Stimulated activated CD4-positive, alpha-beta T cell treated with anti-CD3 and anti-CD28 coated beads, Interleukin-15, amount 100 ng/mL, for 48 hours (primary cell): Measurements from ENCODE around the gene SELENON.

ENCODE experiments used
- DNase-seq, 2 donors: peaks; one replicate each; pipeline ENCODE4 v3.0.0-alpha.2; 2020; ENCODE audit warnings: low read depth in 2 of 2

Gene SELENON

DNA sequence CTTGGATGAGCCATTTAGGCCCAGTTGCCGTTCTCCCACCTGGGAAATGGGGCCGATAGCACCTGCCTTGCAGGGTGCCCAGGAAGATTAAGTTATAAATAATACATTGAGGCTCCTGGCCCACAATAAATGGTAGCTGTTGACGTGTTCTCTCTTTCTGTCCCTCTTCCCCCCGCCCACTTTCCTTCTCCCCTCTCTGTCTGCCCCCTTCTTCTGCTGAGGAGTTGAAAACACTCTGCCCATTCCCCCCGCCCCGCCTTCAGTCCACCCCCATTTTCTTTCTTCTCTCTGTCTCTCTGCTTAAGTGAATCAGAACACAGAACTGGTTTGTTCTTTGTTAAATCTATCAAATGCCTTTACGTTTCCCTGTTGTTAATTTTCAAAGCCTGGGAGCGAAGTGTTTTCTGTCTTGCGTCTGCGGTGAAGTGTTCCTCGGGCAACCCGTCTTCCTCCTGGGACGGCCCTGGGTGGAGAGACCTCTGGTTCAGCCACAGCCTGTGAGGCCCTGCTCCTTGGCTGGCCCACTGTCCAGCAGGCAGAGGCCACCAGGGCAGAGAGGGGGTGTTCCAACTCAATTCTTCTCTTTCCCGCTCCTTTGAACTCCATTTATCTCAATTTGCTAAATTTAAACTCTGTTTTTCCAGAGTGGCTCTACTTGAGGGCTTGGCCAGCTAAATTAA, 29.3 kb upstream of the SELENON start:
- no peak for DNase-seq

DNA sequence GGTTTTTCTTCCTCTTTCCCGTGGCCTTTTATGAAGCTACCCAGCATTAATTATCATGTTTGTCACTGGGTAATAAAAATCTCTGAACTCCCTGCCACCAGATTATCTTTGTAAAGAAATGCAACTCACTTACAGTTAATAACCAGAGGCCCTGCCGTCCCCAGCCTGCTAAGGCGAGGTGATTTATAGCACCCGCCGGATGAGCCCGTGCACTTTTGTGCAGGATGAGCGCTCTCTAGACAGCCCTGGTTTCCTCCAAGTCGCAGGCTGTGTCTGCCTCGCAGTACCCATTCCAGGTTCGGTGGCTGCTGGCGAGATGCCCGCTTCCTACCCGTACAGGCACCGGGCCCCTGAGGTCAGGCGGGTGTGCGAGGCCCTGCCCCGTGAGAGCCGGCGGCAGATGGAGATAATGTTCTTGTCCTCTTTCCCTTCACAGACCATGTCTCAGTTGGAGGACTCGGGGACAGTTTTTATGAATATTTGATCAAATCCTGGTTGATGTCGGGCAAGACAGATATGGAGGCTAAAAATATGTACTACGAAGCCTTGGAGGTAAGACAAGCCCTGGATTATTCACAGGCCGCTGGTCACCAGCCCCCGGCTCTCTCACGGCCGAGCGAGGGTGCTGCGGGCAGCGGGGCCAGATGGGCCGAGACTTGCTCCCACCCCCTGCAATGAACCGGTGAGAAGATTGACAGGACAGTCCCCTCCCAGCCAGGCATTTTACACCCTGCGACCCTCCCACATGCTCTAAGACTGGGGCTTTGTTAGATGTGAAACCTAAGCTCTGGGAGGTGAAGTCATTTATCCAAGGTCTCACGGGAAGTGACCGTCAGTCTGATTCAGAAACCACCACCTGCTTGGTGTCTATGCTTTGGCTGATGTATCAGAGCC, 28.5 kb upstream of the SELENON start:
- DNase-seq = peak in 1 of 2 donors; percentile 14

GRCh38 chr1:25772164-25772563, 27.8 kb upstream of the SELENON start:
- no peak for DNase-seq

DNA sequence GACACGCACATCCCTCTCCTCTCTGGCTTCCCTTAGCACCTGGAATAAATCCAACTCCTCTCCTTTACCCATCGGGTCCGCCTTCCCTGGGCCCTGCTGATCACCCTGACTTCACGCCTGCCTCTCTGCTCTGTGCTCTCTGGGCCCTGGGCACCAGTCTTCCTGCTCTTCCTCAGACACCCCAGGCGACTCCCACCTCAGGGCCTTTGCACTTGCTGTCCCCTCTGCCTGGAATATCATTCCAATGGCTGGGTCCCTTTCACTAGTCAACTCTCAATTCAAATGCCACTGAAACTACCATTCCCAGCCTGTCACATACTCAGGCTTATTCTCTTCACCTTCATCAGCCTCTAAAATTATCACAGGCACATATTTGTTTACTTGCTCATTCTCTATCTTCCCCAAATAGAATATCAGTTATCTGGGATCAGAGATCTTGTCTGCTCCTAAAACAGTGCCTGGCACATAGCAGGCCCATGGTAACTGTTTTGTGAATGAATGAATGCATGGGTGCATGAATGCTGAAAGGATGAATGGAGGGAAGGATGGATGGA, 27.2 kb upstream of the SELENON start:
- no peak for DNase-seq

- DNase-seq = no peak
Measured at GRCh38 chr1:25773441-25774125, 26.4 kb upstream of the SELENON start.

GRCh38 chr1:25774206-25774803, 25.7 kb upstream of the SELENON start:
- no peak for DNase-seq

DNA sequence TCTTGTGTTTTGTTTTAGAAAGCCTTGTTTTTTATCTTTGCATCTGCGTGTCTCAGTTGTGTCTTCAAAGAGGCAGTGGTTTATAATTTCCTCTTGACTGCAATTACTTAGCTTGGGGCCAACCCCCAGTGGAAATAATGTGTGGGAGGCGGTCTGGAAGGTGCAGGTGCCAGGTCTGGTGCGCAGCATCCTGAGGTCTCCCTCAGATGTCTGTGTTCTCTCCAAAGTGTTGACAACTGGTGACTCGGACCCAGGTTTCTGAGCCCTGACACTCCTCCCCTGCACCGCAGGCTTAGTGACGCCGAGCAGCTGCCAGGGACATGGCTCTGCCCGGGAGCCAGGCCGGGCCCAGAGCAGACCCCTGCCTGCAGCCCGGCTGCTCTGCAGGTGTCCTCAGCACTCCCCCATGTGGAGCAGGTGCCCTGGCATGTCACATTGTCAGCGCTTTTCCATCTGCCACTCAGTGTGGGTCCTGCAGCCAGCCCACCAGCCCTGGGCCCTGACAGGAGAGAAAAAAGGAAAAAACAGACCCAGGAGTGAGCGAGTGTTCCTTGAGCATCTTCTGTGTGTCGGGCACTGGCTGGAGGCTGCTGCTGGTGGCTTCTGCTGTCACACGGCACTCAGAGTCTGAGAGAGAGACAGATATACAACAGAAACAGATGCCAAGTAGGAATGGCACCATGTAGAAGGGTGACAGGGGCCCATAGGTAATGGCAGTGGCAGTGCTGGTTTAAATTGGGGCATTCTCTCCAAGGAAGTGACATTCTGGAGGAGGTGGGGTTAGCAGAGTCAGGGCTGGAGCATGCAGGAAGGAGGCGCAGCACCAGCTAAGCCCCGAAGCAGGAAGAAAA, 24.8 kb upstream of the SELENON start:
- DNase-seq = peak; percentile 81 to 85

DNA sequence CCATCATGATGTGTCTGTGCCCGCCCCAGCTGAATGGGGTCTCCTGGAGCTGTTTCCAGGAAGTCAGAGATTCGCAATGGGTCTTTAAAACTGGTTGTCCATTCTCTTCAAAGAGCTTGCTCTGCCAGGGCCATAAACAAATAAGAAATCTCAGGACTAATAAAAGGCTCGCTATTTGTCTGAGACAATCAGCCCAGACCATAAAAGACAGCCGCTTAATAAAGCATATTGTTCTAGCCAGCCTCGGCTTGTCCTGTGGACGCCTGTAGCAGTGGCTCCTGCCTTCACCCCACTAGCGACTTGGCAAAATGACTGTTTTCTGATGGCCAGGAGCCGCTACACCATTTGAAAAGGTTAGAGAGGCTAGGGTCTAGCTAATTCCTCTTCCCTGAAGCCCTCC, 20.6 kb upstream of the SELENON start:
- DNase-seq = no peak

DNA sequence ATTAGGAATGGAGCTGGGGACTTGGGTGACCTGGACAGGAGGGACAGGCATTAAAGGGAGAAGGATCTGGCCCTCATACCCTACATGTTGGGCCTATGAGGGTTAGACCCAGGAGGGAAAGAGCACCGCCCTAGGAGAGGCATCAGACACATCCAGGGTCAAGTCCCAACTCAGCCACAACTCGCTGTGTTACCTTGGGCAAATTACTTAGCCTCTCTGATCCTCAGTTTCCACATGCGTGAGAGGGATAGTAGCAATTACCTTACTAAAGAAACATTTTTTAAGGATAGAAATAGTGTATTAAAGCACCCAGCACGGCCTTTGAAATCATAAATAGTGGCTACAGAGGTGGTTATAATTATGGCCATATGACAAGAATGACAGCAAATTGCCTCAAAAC, 20.1 kb upstream of the SELENON start:
- no peak for DNase-seq

GRCh38 chr1:25780318-25781129, 19.5 kb upstream of the SELENON start:
- no peak for DNase-seq

DNA sequence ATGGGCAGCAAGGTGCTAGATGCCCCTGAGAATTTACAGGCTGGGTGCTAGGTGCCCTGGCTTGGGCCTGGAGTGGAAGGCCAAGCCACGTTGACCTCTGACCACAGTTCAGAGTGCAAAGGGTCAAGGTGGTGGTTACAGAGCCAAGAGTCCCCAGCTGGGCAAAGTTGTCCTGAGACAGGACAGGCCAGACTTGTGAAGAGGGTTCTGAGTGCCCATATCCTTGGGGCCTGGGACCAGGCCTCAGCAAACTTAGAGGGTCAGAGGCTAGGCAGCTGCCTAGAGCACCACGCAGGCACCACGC, 18.9 kb upstream of the SELENON start:
- DNase-seq = no peak

DNA sequence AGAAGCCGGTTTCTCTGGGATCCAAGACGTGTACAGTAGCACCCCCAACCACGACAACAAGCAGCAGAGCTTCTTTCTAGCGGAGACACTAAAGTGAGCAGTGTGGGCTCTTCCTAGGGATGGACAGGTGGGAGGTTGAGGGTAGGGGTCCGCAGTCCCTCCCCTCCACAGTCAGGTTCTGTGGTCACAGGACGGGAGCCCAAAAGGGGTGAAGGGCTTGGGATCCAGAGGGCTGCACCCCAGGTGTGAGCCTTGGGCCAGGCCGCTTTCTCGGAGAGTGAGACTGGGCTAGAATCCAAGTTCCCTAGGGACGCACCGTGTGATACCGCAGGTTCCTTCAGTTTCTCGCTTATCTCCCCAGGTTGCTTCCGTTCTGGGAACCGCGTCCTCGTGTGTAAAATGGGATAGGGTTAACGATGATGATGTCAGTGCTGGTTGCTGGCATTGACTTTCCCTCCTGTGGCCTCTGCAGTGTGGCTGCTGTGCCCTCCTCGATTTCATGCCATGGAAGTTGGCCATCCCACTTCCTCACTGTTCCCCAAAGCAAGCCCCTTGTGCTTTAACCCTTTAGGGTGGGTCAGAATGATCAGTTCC, 17.3 kb upstream of the SELENON start:
- DNase-seq = no peak

DNA sequence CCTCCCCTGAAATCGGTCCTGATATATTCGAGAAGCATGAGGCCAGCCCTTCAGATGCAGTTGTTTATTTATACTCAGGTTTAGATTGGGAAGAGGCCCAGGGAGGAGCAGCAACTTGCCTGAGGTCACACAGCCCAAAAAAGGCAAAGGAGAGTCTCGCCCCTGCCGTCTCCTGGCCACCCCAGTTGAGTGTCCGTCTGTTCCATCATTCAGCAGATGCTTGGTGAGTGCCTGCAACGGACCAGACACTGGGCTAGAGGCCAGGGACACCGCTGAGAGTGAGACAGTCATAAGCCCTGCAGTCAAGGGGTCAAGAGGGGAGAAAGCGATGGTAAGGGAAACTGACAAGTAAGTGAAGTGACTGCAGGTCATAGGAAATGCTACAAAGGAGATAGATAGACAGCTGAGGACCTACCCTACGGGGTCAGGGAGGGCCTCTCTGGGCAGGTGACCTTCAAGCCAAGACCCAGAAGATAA, 15.4 kb upstream of the SELENON start:
- no peak for DNase-seq

DNA sequence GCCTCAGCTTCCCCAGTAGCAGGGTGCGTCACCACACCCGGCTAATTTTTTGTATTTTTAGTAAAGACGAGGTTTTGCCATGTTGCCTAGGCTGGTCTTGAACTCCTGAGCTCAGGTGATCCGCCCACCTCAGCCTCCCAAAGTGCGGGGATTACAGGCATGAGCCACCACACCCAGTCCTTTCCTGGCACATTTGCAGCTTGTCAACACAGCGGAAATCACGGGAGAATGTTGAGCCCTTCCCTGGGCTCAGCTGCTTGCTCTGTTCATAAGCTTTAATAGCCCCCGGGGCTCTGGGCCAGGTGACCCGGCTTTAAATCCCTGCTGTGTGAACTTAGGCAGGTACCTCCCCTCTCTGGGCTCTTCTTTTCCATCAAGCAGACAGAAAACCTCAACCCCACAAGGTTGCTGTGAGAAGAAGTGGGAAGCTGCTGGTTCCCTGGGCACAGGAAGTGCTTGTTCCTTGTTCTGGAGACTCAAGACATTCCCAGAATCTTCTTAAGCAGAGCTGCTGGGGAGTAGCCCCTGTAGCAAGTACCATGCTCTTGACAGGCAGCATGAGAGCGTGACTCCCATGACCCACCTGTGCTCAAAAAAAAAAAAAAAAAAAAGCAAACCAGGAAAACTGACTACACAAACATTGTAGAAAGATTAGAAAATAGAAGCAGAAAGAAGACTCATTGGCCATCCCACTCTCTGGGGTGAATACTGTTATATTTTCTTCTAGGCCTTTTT, 14.5 kb upstream of the SELENON start:
- no peak for DNase-seq

GRCh38 chr1:25786887-25787759, 12.9 kb upstream of the SELENON start:
- no peak for DNase-seq

GRCh38 chr1:25787760-25788166, 12.2 kb upstream of the SELENON start:
- DNase-seq = no peak

GRCh38 chr1:25790472-25790871, 9.5 kb upstream of the SELENON start:
- no peak for DNase-seq

- DNase-seq = no peak
Measured at GRCh38 chr1:25792115-25792514, 7.9 kb upstream of the SELENON start.
